HepG2 (cell line): ENCODE measurements around the gene DUSP22. TPM values are rescaled to one million over a fixed set of nuclear protein-coding genes. Genes with fewer than 3 reads are reported as not detected.

Source experiments
- ARID4A ChIP-seq: sonication (generic); formaldehyde crosslinking; IDR thresholded peaks from 2 replicates; pipeline ENCODE4 v1.5.0; 2020; ENCODE audit warnings: mild to moderate bottlenecking, missing genetic modification reagents, borderline replicate concordance
- HOXA9 ChIP-seq: sonication (generic); formaldehyde crosslinking; IDR thresholded peaks from 2 replicates; pipeline ENCODE4 v1.8.1; 2022; ENCODE audit warnings: missing genetic modification reagents, mild to moderate bottlenecking, moderate library complexity, borderline replicate concordance
- NFE2L1 ChIP-seq: sonication (generic); formaldehyde crosslinking; IDR thresholded peaks from 2 replicates; pipeline ENCODE4 v1.4.0; 2020; ENCODE audit warnings: missing genetic modification reagents, mild to moderate bottlenecking, borderline replicate concordance
- RORA ChIP-seq: sonication (generic); formaldehyde crosslinking; IDR thresholded peaks from 2 replicates; pipeline ENCODE4 v1.5.0; 2020; ENCODE audit warnings: mild to moderate bottlenecking, missing genetic modification reagents, moderate library complexity
- ZHX1 ChIP-seq: sonication (generic); formaldehyde crosslinking; IDR thresholded peaks from 2 replicates; pipeline ENCODE4 v1.8.1; 2022; ENCODE audit warnings: low read depth, mild to moderate bottlenecking, missing genetic modification reagents
- ZMAT5 ChIP-seq: sonication (generic); formaldehyde crosslinking; IDR thresholded peaks from 2 replicates; pipeline ENCODE4 v1.5.0; 2020; ENCODE audit warnings: mild to moderate bottlenecking, low read depth, missing genetic modification reagents, borderline replicate concordance
- ZNF276 ChIP-seq: sonication (generic); formaldehyde crosslinking; IDR thresholded peaks from 2 replicates; pipeline ENCODE4 v1.4.0; 2020; ENCODE audit warnings: mild to moderate bottlenecking, low read depth, missing genetic modification reagents
- ZNF496 ChIP-seq: sonication (generic); formaldehyde crosslinking; IDR thresholded peaks from 2 replicates; pipeline ENCODE4 v1.8.1; 2023; ENCODE audit warnings: mild to moderate bottlenecking, moderate library complexity, missing genetic modification reagents; ENCODE audit not compliant: insufficient replicate concordance
- ZNF567 ChIP-seq: sonication (generic); formaldehyde crosslinking; IDR thresholded peaks from 2 replicates; pipeline ENCODE4 v1.8.1; 2023; ENCODE audit warnings: mild to moderate bottlenecking, missing genetic modification reagents, borderline replicate concordance
- polyA plus RNA-seq, 8 experiments: library from polyadenylated mRNA; depleted of rRNA in 3 of 8; stranded (reverse) in 7 of 8; unstranded in 1 of 8; fragments of >200 nt; fragmentation: Illumina TruSeq in 4 of 8; extraction: Trizol in 4 of 8; gene quantifications; 2 replicates each; pipeline versions ENCODE4 v1.2.1 to v1.2.3, GENCODE V29; 2011 to 2016; ENCODE audit warnings: low read depth in 4 of 8, missing spikeins in 1 of 8, mixed read lengths in 1 of 8; ENCODE audit not compliant: insufficient read depth in 1 of 8
- total RNA-seq, 5 experiments: library from RNA; depleted of rRNA; stranded (reverse); fragments of >200 nt; fragmentation: Illumina TruSeq; extraction: Trizol; gene quantifications; 2 replicates each; pipeline ENCODE4 v1.2.3, GENCODE V29; 2016; ENCODE audit warnings: low read depth in 1 of 5

DUSP22 gene
- total and polyA plus RNA-seq, 2 of the 13 experiments (the other 11 are each of a cell fraction or from before 2014, with no cell fraction given), result 20.2 to 32.8 TPM

GRCh38 chr6:385614-386013 is 93.3 kb downstream of the DUSP22 start (continued):
- TF ChIP-seq ZNF496 (CRISPR knock-in tag), result no peak
- TF ChIP-seq ZNF567 (CRISPR knock-in tag), result no peak
- TF ChIP-seq ZMAT5, result no peak
- no peak for TF ChIP-seq ZHX1 (CRISPR knock-in tag)
- no peak for TF ChIP-seq HOXA9
- no peak for TF ChIP-seq ARID4A (CRISPR knock-in tag)
- TF ChIP-seq ZNF276 (CRISPR knock-in tag), result no peak
- TF ChIP-seq RORA (CRISPR knock-in tag), result no peak
- TF ChIP-seq NFE2L1, result no peak
